SW 1271 (cell line): ENCODE measurements around the gene ADH1C.

Experiments
- DNase-seq, 2 experiments: peaks; one replicate each; lab custom pipeline; 2025; lab: John Stamatoyannopoulos, UW

The ADH1C gene

DNA sequence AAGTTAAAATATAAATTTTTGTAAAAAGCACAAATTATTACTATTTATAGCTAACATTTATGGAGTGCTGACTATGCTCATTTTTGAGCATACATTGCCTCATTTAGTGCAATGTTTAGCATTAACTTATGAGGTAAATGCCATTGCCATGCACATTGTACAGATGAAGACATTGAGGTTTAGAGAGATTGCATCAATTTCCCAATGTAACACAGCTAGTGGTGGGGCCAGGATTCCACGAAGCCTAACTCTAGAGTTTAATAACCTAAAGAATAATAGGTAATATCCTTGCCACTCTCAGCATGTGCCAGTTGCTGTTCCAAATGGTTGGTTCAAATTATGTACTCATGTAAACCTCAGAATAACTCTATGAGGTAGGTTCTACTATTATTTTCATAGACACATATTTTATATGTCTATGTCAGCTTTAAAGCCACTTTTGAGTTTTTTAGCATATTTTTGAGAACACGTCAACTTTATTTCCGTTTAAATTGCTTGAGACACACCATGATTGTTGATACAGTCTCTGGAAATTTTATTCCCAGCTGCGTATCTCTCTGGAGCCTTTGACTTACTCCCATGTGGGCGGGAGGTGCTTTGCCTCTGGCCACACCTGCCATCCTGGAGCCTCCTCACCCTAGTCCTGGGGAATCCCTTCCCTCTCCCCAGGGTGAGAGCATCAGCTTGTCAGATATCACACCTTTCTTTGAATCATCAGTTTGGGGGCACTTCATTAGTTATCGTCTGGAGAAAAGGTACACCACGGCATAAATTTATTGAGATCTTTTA, 51.0 kb downstream of the ADH1C start:
- no peak for DNase-seq

GRCh38 chr4:99300934-99301333, 51.6 kb downstream of the ADH1C start:
- DNase-seq, result no peak

DNA sequence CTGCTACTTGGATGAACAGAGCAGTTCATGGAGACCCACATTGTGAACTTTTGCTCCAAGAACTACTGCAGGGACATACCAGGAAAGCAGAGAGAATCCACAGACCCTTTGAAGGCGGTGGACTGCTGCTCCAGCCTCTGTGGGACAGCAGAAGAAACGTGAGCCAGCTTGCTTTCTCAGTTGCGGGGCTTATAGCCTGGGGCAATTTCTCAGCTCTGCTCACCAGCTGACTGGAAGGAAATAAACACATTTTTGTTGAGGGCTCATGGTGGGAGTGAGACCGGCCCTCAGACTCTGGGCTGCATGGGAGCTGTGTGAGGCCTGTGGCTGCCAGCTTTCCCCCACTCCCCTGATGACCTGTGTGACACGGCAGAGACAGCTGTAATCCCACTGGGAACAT, 59.2 kb downstream of the ADH1C start:
- no peak for DNase-seq

DNA sequence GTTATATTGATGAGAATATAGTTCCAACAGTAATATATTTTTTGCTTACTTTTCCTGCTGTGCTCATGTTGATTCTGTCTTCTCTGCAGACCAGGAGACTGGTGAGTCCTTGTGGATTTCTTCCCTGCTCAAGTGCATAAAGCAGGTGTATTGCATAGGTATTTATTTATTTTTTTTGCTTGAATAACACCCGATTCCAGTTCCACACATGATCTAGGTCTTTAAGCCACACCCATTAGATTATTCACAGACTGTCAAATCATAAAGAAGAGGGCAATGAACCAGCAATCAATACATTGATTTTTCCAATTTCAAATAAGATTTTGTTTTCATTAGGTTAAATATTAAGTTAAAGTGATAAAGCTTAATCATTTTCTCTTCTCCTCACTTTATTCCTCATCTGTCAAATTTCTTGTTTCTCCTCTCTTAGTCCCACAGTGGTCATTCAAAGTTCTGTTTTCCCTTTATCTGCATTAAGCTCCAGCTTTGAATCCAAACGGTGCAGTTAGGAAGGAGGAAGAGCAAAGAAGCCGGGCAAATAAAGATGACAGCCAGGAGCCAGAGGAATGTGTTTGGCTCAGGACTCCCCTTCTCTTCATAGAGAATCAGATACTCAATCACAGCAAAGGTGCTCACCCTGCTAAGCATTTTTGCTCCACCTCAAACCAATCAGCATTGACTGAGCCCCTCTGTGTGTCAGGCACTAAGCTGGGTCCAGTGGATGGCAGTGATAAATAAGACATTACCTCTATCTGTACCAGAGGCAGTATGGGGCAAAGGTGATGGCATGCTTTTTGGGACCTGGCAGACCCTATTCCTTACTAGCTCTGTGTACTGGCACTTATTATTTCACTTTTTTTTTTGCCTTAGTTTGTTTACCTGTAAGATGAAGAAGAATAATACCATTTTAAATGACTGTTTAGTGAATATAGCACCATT, 61.4 kb downstream of the ADH1C start, which contains the start of gene ADH1A:
Gene ADH1A (minus strand): TSS at position 138 of the 939 bp plus-strand sequence. CDS start 71 bp downstream, at position 67.
- DNase-seq, result no peak
